T-helper 17 cell (primary cell): ENCODE results near the gene TMEM82. TPM values are rescaled to one million over a fixed set of nuclear protein-coding genes. Genes with fewer than 3 reads are reported as not detected.

Experiments used
- ATAC-seq: fragments of 150-1000 bp; cut with Tn5 transposase; 2 replicates; pipeline ENCODE4 v1.10.0; 2021; ENCODE audit warnings: mild to moderate bottlenecking, moderate library complexity
- DNase-seq, 3 donors: peaks; one replicate each; pipeline versions ENCODE4 v3.0.0 to v3.0.0-alpha.2; 2020 to 2021
- H3K9me3 ChIP-seq: one replicate; pipeline ENCODE4 v1.7.0; 2013; ENCODE audit warnings: low read length, mild to moderate bottlenecking; ENCODE audit not compliant: control insufficient read depth, poor library complexity, severe bottlenecking
- H3K27ac Mint-ChIP-seq: one replicate; pipeline ENCODE4 v1.8.0; 2022; ENCODE audit warnings: mild to moderate bottlenecking, moderate library complexity, mixed read lengths
- H3K27me3 Mint-ChIP-seq: one replicate; pipeline ENCODE4 v1.8.0; 2022; ENCODE audit warnings: mixed read lengths
- H3K36me3 Mint-ChIP-seq: one replicate; pipeline ENCODE4 v1.8.0; 2022; ENCODE audit warnings: low read depth, mixed read lengths
- H3K4me1 Mint-ChIP-seq: one replicate; pipeline ENCODE4 v1.8.0; 2022; ENCODE audit warnings: mild to moderate bottlenecking, mixed read lengths
- H3K4me3 Mint-ChIP-seq: one replicate; pipeline ENCODE4 v1.8.0; 2022; ENCODE audit warnings: mild to moderate bottlenecking, moderate library complexity, mixed read lengths
- total RNA-seq, 4 donors: library from RNA in 2 of 4; stranded (reverse) in 2 of 4; gene quantifications; one replicate each; pipeline ENCODE4 v1.2.3 and lab custom pipeline; 2022 to 2026

Gene TMEM82
- total RNA-seq, 2 donors from 2014 or later: not detected

DNA sequence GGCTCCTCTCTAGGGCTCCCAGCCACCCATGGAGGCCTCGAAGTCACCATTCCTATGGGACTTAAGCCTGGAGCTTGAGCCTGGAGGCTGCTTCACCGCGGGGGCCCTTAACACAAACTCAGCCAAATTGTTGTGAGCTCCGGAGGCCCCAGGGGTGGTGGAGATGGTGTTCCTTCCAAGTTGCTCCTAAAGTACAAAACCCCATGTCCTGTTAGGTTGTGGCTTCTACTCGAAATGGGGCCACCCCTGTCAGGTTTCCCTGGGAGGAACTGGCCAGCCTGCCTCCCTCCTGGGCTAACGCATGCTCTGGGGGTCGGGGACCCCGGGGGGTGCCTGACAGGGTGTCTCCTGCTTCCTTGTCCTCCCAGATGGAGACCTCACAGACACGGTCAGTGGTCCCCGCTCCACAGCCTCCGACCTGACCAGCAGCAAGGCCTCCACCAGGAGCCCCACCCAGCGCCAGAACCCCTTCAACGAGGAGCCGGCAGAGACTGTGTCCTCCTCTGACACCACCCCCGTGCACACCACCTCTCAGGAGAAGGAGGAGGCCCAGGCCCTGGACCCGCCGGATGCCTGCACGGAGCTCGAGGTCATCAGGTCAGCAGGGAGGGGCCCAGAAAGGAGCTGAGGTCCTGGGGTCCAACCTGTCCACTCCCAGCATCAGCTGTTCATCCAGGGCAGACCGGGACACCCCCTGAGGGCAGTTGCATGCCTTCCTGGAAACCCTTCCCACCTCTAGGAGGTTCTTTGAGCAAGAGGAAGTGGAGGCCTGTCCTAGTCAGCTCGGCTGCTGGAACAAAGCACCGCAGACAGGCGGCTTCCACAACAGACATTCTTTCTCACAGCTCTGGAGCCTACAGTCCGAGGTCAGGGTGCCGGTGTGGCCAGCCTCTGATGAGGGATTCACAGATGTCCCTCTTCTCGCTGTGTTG is 17.1 kb upstream of the TMEM82 start:
- Mint-ChIP-seq H3K4me3 (no peak overlapping the region), H3K36me3 (peaks cover 2% of the 10 kb centered on the region)

DNA sequence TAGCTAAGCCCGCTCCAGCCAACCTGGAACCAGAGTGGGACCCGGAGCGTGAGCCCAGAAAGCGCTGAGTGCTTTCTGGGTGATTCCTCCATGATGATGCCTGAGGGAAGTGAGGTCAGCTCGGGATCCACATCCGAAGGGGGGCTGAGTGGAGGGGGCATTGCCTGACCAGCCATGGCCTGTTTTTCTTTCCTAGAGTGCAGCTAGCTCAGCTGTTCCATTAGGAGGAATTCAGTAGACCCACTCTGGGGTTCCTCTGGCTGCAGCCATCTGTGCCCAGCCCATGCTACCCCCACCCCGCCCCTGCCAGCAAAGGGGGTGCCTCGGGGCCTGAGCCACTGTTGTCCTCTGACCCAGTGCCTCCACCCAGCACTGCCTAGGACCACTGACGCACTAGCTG is 15.8 kb upstream of the TMEM82 start:
- no peak for ATAC-seq
- H3K27me3 Mint-ChIP-seq: no peaks in the 10 kb centered on the region
- no peaks in the 10 kb centered on the region for H3K9me3 ChIP-seq
- no peak for DNase-seq
- H3K4me1 Mint-ChIP-seq: peaks cover 2% of the 10 kb centered on the region
- peaks cover 2% of the 10 kb centered on the region for H3K36me3 Mint-ChIP-seq
- no peak overlapping the region for H3K27ac Mint-ChIP-seq
- H3K4me3 Mint-ChIP-seq: no peak overlapping the region

More for the DNA sequence above, 17.1 kb upstream of the TMEM82 start:
- no peak for ATAC-seq
- Mint-ChIP-seq H3K4me1 (peaks cover 2% of the 10 kb centered on the region), H3K27me3 (no peaks in the 10 kb centered on the region), H3K27ac (peak overlapping the region; percentile 34)
- H3K9me3 ChIP-seq: no peaks in the 10 kb centered on the region
- DNase-seq: no peak

GRCh38 chr1:15727021-15727420 is 15.3 kb upstream of the TMEM82 start:
- ATAC-seq (no peak), DNase-seq (no peak)
- Mint-ChIP-seq H3K27me3 (no peaks in the 10 kb centered on the region), H3K4me3 (peak overlapping the region; percentile 45), H3K36me3 (peaks cover 2% of the 10 kb centered on the region), H3K4me1 (peaks cover 2% of the 10 kb centered on the region), H3K27ac (no peak overlapping the region)
- H3K9me3 ChIP-seq: no peaks in the 10 kb centered on the region

GRCh38 chr1:15727424-15727823 is 14.9 kb upstream of the TMEM82 start:
- Mint-ChIP-seq H3K4me3 (peak overlapping the region; percentile 45), H3K36me3 (peaks cover 2% of the 10 kb centered on the region), H3K27ac (no peak overlapping the region), H3K4me1 (peaks cover 2% of the 10 kb centered on the region), H3K27me3 (no peaks in the 10 kb centered on the region)
- DNase-seq (no peak), ATAC-seq (no peak)
- no peaks in the 10 kb centered on the region for H3K9me3 ChIP-seq

GRCh38 chr1:15727866-15728534 is 14.3 kb upstream of the TMEM82 start:
- no peak for ATAC-seq
- no peaks in the 10 kb centered on the region for H3K9me3 ChIP-seq
- Mint-ChIP-seq H3K36me3 (peaks cover 2% of the 10 kb centered on the region), H3K4me3 (no peak overlapping the region), H3K27me3 (no peaks in the 10 kb centered on the region), H3K27ac (no peak overlapping the region), H3K4me1 (peaks cover 2% of the 10 kb centered on the region)
- no peak for DNase-seq

- H3K27ac Mint-ChIP-seq: no peak overlapping the region
- peaks cover 2% of the 10 kb centered on the region for H3K4me1 Mint-ChIP-seq
- peaks cover 2% of the 10 kb centered on the region for H3K36me3 Mint-ChIP-seq
- H3K27me3 Mint-ChIP-seq: no peaks in the 10 kb centered on the region
- no peaks in the 10 kb centered on the region for H3K9me3 ChIP-seq
- ATAC-seq (no peak), DNase-seq (no peak)
- H3K4me3 Mint-ChIP-seq: no peak overlapping the region
These were observed 13.2 kb upstream of the TMEM82 start for GRCh38 chr1:15728937-15729657.

DNA sequence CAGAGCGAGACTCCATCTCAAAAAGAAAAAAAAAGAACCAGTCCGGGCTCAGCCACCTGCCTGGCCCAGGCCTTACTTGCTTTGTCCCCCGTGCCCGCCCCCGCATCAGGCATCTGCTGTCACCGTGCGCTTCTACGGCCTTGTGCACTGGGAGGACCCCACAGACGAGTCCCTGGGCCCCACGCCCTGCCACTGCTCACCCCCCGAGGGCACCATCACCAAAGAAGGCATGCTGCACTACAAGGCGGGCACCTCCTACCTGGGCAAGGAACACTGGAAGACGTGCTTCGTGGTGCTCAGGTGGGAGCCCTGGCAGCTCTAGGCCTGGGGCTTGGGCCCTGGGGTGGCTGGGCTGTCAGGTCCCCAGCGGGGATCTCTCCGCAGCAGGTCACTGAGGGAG is 11.9 kb upstream of the TMEM82 start:
- ATAC-seq (no peak), DNase-seq (no peak)
- no peaks in the 10 kb centered on the region for H3K27me3 Mint-ChIP-seq
- H3K36me3 Mint-ChIP-seq: peaks cover 2% of the 10 kb centered on the region
- no peak overlapping the region for H3K4me3 Mint-ChIP-seq
- no peaks in the 10 kb centered on the region for H3K9me3 ChIP-seq
- no peaks in the 10 kb centered on the region for H3K4me1 Mint-ChIP-seq
- no peak overlapping the region for H3K27ac Mint-ChIP-seq

- H3K27me3 Mint-ChIP-seq: no peaks in the 10 kb centered on the region
- H3K9me3 ChIP-seq: no peaks in the 10 kb centered on the region
- H3K27ac Mint-ChIP-seq: no peak overlapping the region
- ATAC-seq: no peak
- peaks cover 2% of the 10 kb centered on the region for H3K36me3 Mint-ChIP-seq
- no peak for DNase-seq
- H3K4me3 Mint-ChIP-seq: no peak overlapping the region
- H3K4me1 Mint-ChIP-seq: no peaks in the 10 kb centered on the region
These were observed 11.4 kb upstream of the TMEM82 start for GRCh38 chr1:15730936-15731335.

DNA sequence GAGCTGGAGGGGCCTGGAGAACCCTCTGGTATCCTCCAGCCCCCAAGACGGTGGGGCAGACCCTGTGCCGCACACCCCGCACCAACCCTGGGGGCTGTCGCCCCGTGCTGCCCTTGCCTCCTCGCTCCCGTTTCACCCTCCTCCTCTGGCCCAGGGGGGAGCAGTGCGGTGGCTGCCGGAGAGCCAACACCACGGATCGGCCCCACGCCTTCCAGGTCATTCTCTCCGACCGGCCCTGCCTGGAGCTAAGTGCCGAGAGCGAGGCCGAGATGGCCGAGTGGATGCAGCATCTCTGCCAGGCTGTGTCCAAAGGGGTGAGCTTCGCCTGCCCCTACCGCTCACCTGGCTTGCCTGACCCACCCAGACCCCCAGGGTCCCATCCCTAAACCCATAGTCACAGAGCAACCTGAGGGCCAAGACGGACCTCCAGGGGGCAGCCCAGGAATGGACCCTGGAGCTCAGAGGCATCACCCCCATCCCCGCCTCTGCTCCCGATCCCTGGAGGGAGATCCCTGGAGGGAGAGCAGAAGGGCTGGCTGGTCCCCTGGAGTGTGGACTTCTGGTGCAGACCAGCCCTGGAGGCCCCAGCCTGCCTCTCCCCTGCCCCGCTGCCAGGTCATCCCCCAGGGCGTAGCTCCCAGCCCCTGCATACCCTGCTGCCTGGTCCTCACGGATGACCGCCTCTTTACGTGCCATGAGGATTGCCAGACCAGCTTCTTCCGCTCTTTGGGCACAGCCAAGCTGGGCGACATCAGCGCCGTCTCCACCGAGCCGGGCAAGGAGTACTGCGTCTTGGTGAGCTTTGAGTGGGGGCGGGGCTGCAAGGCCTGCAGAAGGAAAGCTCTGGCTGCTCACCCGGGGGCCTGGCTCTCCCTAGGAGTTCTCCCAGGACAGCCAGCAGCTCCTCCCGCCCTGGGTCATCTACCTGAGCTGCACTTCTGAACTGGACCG is 10.3 kb upstream of the TMEM82 start:
- no peak for DNase-seq
- Mint-ChIP-seq H3K4me3 (no peak overlapping the region), H3K36me3 (no peaks in the 10 kb centered on the region), H3K27ac (peak overlapping the region; percentile 41), H3K27me3 (no peaks in the 10 kb centered on the region), H3K4me1 (no peaks in the 10 kb centered on the region)
- ATAC-seq: no peak
- H3K9me3 ChIP-seq: no peaks in the 10 kb centered on the region

- no peak overlapping the region for H3K4me3 Mint-ChIP-seq
- H3K27ac Mint-ChIP-seq: peak overlapping the region; percentile 41
- no peaks in the 10 kb centered on the region for H3K9me3 ChIP-seq
- DNase-seq (no peak), ATAC-seq (no peak)
- H3K4me1 Mint-ChIP-seq: no peaks in the 10 kb centered on the region
- no peaks in the 10 kb centered on the region for H3K36me3 Mint-ChIP-seq
- H3K27me3 Mint-ChIP-seq: no peaks in the 10 kb centered on the region
These were observed 9.6 kb upstream of the TMEM82 start for GRCh38 chr1:15732686-15733081.

DNA sequence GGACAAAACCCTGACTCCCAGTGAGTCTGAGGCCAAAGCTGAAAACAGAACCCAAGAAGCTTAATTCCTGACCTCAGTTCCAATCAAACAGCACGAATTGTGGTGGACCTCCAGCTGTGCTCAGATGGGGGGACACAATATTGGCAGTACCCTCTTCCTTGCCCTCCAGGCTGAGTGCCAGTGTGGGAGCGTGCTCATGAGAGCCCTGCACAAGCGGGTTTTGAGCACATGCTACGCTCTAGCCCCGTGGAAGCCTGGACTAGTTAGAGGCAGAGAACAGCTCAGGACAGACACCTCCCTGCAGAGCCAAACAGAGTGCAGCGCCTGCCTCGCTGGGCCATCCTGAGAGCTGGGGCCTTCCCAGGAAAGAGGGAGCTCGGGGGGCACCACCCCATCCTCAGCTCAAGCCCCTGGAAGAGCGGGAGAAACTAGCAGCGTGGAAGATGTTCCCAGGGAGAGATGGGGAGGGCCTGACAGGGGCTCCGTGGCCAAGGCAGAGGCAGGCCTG is 9.0 kb upstream of the TMEM82 start:
- Mint-ChIP-seq H3K4me1 (no peaks in the 10 kb centered on the region), H3K36me3 (no peaks in the 10 kb centered on the region), H3K27ac (no peak overlapping the region), H3K27me3 (no peaks in the 10 kb centered on the region), H3K4me3 (no peak overlapping the region)
- DNase-seq: no peak
- no peak for ATAC-seq
- no peaks in the 10 kb centered on the region for H3K9me3 ChIP-seq

DNA sequence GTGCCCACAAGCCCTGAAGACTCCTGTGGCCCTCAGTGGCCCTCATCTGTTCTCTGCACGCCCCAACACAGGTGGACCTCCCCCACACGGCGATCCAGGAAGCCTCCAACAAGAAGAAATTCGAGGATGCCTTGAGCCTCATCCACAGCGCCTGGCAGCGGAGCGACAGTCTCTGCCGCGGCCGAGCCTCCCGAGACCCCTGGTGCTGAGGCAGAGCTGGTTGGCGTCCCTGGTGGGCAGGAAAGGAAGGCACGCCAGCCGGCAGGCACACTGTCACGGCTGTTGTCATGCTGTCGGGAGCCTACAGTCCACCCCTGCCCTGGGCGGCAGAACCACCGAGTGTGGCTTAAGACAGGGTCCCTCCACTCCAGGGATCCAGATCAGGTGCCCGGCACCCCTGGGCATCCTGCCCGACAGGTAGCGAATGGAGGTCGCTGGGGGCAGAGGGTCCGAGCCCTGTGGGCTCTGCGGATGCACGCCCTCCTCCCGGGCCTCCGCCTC is 8.5 kb upstream of the TMEM82 start:
- no peak overlapping the region for H3K27ac Mint-ChIP-seq
- H3K4me3 Mint-ChIP-seq: no peak overlapping the region
- no peaks in the 10 kb centered on the region for H3K9me3 ChIP-seq
- DNase-seq (no peak), ATAC-seq (no peak)
- H3K4me1 Mint-ChIP-seq: no peaks in the 10 kb centered on the region
- no peaks in the 10 kb centered on the region for H3K27me3 Mint-ChIP-seq
- H3K36me3 Mint-ChIP-seq: no peaks in the 10 kb centered on the region
